ENCODE data around the gene NCBP2.

Gene NCBP2

DNA sequence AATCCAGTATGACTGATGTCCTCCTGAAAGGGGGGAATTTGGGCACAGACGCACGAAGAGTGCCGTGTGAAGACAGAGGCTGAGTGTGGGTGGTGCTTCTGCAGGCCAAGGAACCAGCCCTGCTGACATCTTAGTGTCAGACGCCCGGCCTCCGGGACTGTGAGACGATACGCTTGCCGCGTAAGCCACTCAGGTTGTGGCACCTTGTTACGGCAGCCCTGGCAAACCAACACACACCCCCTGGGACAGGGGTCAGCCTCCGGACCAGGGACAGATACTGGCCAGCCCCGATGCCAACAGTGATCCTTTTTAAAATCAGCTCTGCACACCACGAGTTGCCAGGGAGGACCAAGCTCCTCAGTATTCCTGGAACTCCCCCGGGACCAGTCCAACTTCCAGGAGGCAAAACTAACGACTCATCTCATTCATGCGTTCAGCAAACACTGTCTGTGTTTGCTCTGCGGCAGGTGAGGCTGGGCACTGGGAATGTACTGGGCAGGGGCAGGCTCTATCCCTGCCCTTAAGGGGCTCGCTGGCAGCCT, 47.5 kb upstream of the NCBP2 start:
- Histone ChIP-seq H3K9ac (no peak overlapping the region), H3K4me1 (ENCODE audit: low read depth, poor library complexity, severe bottlenecking) (no peaks in the 10 kb centered on the region), H3K36me3 (ENCODE audit: insufficient read depth) (no peaks in the 10 kb centered on the region), H2AFZ (ENCODE audit: low read depth) (no peak overlapping the region), H3K4me3 (IDR thresholded peaks at IDR 0.05; ENCODE audit: insufficient read depth, low read depth, low read length) (no peak overlapping the region), H3K27me3 (ENCODE audit: insufficient read depth, low read depth) (no peaks in the 10 kb centered on the region), H3K79me2 (ENCODE audit: insufficient read depth, low read depth) (no peaks in the 10 kb centered on the region), H3K4me2 (no peak overlapping the region), H3K27ac (no peak overlapping the region), H4K20me1 (ENCODE audit: insufficient read depth) (no peaks in the 10 kb centered on the region)
- TF ChIP-seq, protein P1, sequence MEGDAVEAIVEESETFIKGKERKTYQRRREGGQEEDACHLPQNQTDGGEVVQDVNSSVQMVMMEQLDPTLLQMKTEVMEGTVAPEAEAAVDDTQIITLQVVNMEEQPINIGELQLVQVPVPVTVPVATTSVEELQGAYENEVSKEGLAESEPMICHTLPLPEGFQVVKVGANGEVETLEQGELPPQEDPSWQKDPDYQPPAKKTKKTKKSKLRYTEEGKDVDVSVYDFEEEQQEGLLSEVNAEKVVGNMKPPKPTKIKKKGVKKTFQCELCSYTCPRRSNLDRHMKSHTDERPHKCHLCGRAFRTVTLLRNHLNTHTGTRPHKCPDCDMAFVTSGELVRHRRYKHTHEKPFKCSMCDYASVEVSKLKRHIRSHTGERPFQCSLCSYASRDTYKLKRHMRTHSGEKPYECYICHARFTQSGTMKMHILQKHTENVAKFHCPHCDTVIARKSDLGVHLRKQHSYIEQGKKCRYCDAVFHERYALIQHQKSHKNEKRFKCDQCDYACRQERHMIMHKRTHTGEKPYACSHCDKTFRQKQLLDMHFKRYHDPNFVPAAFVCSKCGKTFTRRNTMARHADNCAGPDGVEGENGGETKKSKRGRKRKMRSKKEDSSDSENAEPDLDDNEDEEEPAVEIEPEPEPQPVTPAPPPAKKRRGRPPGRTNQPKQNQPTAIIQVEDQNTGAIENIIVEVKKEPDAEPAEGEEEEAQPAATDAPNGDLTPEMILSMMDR (conservative IDR thresholded peaks at IDR 0.05; ENCODE audit: low read depth, low read length) = no peak

DNA sequence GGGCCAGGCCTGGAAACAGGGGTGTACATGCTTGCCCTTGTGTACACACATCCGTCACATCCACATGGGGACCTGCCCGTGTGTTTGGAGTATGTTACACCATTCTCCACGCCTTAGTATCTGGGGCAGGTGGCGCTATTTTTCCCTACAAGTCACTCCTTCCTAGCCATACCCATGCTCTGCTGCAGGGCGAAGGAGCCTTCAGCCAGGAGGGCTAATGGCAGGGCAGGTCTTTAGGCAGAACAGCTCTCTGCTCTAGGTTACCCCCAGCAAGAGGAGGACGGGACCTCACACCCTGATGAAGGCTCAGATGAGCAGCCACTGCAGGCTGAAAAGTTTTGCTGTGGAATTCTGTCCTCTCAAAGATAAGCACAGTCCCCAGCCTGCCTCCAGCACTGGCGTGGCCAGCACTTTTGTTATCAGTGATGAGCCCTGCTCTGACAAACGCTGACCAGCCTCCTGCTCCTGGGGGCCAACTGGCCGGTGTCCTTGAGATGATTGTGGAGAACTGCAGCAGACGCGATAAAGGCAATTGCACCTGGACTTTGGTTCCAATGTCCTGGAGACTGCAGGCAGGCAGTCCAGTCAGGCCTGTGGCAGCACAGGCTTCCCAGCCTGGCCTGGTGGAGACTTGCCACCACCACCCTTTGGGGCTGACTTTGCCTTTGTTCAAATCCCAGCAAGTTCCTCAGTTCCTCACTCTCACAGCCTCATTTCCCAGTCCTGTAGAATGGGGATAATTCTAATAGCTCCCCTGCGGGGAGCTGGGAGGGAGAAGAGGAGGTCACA, 46.1 kb upstream of the NCBP2 start:
- Histone ChIP-seq H3K36me3 (ENCODE audit: insufficient read depth) (no peaks in the 10 kb centered on the region), H3K9ac (no peak overlapping the region), H3K4me3 (IDR thresholded peaks at IDR 0.05; ENCODE audit: insufficient read depth, low read depth, low read length) (no peak overlapping the region), H3K27me3 (ENCODE audit: insufficient read depth, low read depth) (no peaks in the 10 kb centered on the region), H3K27ac (no peak overlapping the region), H3K4me1 (ENCODE audit: low read depth, poor library complexity, severe bottlenecking) (no peaks in the 10 kb centered on the region), H4K20me1 (ENCODE audit: insufficient read depth) (no peaks in the 10 kb centered on the region), H2AFZ (ENCODE audit: low read depth) (no peak overlapping the region), H3K4me2 (no peak overlapping the region), H3K79me2 (ENCODE audit: insufficient read depth, low read depth) (no peaks in the 10 kb centered on the region)
- TF ChIP-seq, protein P1 (conservative IDR thresholded peaks at IDR 0.05; ENCODE audit: low read depth, low read length) = no peak

DNA sequence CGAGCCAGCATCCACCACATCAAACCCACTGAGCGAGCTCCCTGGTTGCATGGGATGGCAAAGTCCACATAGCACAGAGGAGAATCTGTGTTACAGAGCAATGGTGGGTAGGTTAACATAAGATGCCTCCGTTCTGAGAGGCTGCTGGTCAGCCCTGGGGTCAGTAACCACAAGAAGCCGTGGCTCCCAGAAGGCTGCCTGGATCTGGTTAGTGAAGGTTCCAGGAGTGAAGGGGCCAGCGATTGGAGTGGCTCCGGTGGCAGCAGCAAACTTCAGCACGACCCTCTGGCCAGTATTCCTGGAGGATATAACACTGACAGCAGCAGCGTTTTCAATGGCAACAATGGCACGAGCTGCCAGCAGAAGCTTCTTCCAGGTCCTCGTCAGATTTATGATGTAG, 44.7 kb upstream of the NCBP2 start:
- TF ChIP-seq, protein P1 (conservative IDR thresholded peaks at IDR 0.05; ENCODE audit: low read depth, low read length) = no peak

DNA sequence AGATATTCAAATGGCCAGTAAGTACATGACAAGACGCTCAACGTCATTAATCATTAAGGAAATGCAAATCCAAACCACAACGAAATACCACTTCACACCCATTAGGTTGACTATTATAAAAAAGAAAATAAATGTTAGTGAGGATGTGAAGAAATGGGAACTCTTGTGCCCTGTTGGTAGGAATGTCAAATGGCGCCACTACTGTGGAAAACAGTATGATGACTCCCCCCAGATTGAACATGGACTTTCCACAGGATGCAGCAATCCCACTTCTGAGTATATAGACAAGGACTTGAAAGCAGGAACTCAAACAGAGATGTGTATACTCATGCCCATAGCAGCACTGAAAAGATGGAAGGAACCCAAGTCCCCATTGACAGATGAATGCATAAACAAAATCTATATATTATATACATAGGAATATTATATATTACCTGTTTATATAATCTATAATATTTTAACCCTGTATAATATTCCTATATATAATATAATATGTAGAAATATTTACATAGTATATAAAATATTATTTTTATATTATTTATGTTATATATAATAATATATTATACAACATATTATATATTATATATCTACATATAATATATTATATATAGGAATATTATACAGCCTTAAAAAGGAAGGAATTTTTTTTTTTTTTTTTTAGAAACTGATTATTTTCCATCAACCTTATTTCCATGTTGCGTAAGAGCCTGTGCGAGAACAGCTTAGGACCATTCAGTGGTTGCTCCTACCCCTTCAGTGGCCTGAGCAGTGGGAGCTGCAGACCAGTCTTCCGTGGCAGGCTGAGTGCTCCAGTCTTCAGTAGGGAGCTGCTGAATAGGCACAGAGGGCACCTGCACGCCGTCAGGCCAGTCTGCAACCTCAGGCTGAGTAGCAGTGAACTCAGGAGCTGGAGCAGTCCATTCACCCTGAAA, 43.9 kb upstream of the NCBP2 start:
- Histone ChIP-seq H3K9ac (no peak overlapping the region), H4K20me1 (ENCODE audit: insufficient read depth) (no peaks in the 10 kb centered on the region), H3K4me2 (no peak overlapping the region), H3K4me3 (IDR thresholded peaks at IDR 0.05; ENCODE audit: insufficient read depth, low read depth, low read length) (no peak overlapping the region), H3K79me2 (ENCODE audit: insufficient read depth, low read depth) (no peaks in the 10 kb centered on the region), H3K27me3 (ENCODE audit: insufficient read depth, low read depth) (no peaks in the 10 kb centered on the region), H3K36me3 (ENCODE audit: insufficient read depth) (no peaks in the 10 kb centered on the region), H2AFZ (ENCODE audit: low read depth) (no peak overlapping the region), H3K27ac (no peak overlapping the region), H3K4me1 (ENCODE audit: low read depth, poor library complexity, severe bottlenecking) (no peaks in the 10 kb centered on the region)
- TF ChIP-seq, protein P1 (conservative IDR thresholded peaks at IDR 0.05; ENCODE audit: low read depth, low read length) = no peak

More for the DNA sequence above, 44.7 kb upstream of the NCBP2 start:
- H3K4me2 ChIP-seq = no peak overlapping the region
- no peaks in the 10 kb centered on the region for H3K27me3 ChIP-seq (ENCODE audit: insufficient read depth, low read depth)
- no peak overlapping the region for H3K9ac ChIP-seq
- H3K79me2 ChIP-seq (ENCODE audit: insufficient read depth, low read depth) = no peaks in the 10 kb centered on the region
- no peaks in the 10 kb centered on the region for H3K36me3 ChIP-seq (ENCODE audit: insufficient read depth)
- no peaks in the 10 kb centered on the region for H3K4me1 ChIP-seq (ENCODE audit: low read depth, poor library complexity, severe bottlenecking)
- no peaks in the 10 kb centered on the region for H4K20me1 ChIP-seq (ENCODE audit: insufficient read depth)
- H2AFZ ChIP-seq (ENCODE audit: low read depth) = no peak overlapping the region
- H3K4me3 ChIP-seq (IDR thresholded peaks at IDR 0.05; ENCODE audit: insufficient read depth, low read depth, low read length) = no peak overlapping the region
- H3K27ac ChIP-seq = no peak overlapping the region

Data from KMS-11 (cell line).